GM21447 (cell line): ENCODE data around the gene PTGDS.
A peak's percentile ranks its signal among the peaks of the same experiment; 100 is the strongest.
"Not testable (repeated sequence)": the region's sequence is repeated elsewhere in the genome, so short reads cannot be mapped to it uniquely, and the experiment has no call there.

Experiments used
- ATAC-seq: cut with Tn5 transposase; IDR thresholded peaks from one replicate; pipeline ENCODE4 v1.9.1; 2021; ENCODE audit not compliant: unreplicated experiment

The PTGDS gene

DNA sequence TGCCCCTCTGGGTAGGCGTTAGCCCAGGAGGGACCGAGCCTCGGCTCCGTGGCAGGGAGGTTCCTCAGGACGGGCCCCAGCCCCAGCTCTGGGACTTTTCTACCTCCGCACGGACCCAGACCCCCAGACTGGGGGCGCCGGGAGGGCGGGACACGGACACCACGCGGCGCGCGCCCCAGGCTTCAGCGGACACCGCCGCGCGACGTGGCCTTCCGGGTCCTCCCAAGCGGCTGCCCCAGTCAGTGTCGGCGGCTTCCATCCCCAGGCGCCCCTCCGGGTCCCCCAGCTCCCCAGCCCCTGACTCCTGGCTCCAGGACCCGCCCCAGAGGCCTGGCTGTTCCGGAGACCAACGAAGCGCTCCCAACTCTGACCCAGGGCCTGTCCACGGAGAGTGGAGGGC is 8.5 kb downstream of the PTGDS start:
- no peak for ATAC-seq

GRCh38 chr9:136988872-136989271 is 11.6 kb downstream of the PTGDS start:
- ATAC-seq, result no peak

GRCh38 chr9:136990242-136990911 is 13.1 kb downstream of the PTGDS start:
- ATAC-seq, result no peak

- ATAC-seq, result peak; percentile 67
These were observed 14.9 kb downstream of the PTGDS start, which contains the start of gene PAXX for GRCh38 chr9:136991993-136992818. PAXX (plus strand) TSS chr9:136992422; CDS start chr9:136992444, 22 bp downstream.

DNA sequence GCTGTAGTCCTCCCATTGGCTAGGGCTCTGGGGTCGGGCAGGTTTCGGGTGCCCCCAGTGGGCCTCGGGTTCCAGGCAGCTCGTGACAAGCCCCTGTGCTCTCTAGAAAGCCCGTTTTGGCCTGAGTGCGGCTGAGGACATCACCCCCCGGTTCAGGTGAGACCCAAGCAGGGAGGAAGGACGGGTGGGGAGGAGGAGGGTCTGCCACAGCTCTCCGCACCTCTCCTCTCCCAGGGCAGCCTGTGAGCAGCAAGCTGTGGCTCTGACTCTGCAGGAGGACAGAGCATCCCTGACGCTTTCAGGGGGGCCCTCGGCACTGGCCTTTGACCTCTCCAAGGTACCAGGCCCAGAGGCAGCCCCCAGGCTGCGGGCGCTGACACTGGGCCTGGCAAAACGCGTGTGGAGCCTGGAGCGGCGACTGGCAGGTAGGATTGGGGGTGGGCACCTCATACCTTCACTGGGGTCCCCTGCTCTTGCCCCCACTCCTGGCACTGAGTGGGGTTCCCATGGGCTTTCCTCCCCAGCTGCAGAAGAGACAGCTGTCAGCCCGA is 15.6 kb downstream of the PTGDS start:
- ATAC-seq, result no peak

GRCh38 chr9:136994180-136994887 is 17.0 kb downstream of the PTGDS start:
- ATAC-seq, result no peak

GRCh38 chr9:136994888-136995230 is 17.6 kb downstream of the PTGDS start:
- ATAC-seq, result no peak

DNA sequence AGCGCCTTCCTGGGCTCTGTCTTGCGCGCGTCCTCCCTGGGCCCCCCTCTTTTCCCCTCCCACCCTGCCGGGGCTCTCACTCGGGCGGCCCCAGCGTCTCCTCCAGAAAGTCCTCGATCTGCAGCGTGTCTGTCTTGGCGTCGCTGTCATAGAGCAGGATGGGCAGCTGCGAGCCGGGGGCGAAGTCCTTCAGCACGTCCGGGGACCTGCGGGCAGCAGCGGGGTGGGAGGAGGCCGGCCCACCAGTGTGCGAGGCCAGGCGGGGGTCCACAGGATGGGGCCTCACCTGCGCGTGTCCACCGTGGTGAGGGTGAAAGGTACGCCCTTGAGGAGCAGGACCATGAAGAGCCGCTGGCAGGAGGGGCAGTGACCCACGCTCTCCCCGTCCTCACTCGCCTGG is 18.1 kb downstream of the PTGDS start:
- no peak for ATAC-seq

DNA sequence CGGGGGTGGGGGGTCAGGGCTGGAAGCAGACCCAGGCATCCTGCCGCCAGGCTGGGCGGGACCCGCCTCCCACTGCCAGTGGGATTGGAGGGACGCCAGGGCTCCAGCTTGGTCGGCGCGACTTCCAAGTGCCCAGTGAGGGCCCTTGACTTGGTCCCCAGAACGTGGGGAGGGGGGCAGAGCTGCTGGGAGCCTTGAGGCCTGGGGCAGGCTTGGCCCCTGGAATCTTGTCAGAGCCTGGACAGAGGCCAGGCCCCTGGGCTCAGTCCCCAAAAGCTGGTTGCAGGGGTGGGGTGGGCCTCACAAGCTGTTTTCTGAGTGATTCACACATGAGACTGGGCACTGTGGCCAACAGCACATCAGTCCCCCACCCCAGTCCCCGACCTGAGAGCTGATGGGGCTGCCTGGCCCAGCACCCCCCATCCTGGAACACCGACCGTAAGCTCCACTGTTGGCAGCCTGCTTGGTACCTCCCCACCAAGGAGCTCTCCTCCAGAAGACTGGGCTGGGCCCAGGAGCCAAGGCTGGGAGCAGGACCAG is 18.5 kb downstream of the PTGDS start:
- ATAC-seq, result no peak

DNA sequence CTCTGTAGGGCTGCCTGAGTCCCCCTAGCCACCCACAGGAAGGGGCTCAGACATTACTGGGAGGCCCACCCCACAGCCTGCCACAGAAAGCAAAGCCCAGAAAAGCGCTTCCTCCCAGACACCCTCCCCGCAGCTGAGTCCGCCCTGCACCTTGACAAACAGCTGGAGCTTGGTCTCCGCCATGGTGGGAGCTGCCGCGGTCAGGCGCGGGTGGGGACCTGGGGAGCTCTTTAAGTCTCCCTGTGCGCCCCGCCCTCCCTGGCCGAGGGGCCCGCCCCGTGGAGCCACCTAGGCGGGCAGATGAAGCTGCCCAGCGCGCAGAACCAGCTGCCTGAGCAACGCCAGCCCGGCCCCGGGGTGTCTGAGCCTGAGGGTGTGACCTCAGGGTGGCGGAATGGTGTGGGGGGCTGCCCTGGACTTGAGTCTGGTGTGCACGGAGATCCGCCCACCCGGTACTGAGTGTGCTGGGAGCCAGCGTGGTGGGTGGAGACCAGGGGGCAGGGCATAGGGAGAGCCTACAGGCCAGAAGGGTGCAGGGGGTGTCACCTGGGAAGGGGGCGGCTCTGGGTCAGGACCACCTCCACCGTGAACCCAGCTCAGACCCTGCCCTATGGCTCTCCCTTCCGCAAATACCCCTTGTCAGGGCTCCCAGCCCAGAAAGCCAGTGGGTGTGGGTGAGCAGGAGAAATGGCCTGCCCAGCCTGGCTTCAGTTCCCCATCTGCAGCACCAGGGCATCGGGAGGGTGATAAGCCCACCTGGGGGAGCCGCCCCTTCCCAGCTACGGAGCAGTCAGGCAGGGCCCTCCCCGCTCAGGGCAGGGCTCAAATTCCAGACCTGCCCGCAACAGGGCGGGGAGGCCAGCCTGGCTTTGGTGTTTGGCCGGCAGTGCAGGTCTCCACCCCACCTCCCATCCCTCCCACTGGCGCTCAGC is 19.3 kb downstream of the PTGDS start, which contains the start of gene CLIC3:
Gene CLIC3, minus strand, starts transcription at position 208 of the 932 bp plus-strand sequence. Its CDS starts 25 bp downstream, at position 183.
- ATAC-seq, result no peak

GRCh38 chr9:136997371-136997770 is 20.1 kb downstream of the PTGDS start:
- no peak for ATAC-seq

DNA sequence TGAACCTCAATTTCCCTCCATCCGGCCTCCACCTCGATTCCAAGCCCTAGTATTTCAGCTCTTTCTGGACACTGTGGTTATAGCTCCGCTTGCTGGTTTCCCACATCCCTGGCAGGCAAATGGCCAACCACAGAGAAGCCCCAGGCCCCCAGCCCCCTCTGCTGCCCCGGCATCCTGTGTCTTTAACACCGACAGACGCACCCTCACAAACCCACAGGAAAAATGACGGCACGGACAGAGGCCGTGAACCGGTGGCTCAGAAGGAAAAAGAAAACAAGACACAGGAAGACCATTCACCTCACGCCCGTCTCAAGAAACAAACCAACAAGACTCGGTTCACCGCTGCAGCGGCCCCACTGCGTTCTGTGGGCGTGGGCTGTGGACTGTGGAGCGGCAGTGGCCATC is 20.5 kb downstream of the PTGDS start:
- ATAC-seq, result no peak

GRCh38 chr9:137000177-137000930 is 23.1 kb downstream of the PTGDS start:
- no peak for ATAC-seq

DNA sequence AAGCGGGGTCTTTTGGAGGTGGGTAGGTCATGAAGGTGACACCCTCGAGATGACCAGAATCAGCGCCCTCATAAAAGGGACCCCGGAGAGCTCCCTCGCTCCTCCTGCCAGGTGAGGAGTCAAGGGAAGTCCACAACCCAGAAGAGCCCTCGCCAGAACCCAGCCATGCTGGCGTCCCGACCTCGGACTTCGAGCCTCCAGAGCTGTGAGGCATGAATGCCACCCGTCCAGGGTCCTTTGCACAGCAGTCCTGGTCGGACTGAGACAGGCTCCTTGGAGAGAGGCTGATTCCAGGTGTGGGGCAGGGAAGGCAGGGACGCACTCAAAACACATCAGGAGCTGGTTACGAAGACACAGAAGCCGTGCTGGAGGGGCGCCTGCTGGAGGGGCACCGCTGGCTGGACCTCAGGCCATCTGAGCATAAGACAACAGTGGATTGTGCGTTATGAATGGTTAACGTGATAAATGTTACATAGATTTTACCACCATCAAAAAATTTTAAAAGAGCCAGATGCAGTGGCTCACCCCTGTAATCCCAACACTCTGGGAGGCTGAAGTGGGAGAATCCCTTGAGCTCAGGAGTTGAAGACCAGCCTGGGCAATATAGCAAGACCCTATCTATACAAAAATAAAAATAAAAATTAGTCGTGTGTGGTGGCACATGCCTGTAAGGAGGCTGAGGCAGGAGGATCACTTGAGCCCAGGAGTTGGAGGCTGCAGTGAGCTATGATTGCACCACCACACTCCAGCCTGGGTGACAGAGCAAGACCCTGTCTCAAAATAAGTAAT is 24.7 kb downstream of the PTGDS start:
- no peak for ATAC-seq

GRCh38 chr9:137002646-137003041 is 25.3 kb downstream of the PTGDS start:
- no peak for ATAC-seq

- not testable (repeated sequence) for ATAC-seq
These were observed 27.0 kb downstream of the PTGDS start for GRCh38 chr9:137004285-137004684.

- ATAC-seq, result no peak
These were observed 29.1 kb downstream of the PTGDS start for GRCh38 chr9:137006116-137007003.
